SU-DHL-6 (cell line): ENCODE data around the gene CDK13.

Experiments used
- H2AFZ ChIP-seq: fragments of 200-600 bp; sonication (generic); 2 replicates; pipeline ENCODE4 v1.6.1; 2014; ENCODE audit warnings: low read depth, mild to moderate bottlenecking, moderate library complexity, mixed read lengths, antibody characterized with exemption, low read length; ENCODE audit not compliant: severe bottlenecking
- H3F3A ChIP-seq: fragments of 200-600 bp; shearing (Covaris generic); 2 replicates; pipeline ENCODE4 v1.6.0; 2016; ENCODE audit warnings: antibody characterized with exemption, mild to moderate bottlenecking; ENCODE audit not compliant: insufficient read depth
- H3K27ac ChIP-seq: fragments of 200-600 bp; sonication (generic); 2 replicates; pipeline ENCODE4 v1.5.1; 2016; ENCODE audit warnings: low read depth, mild to moderate bottlenecking, low read length, moderate library complexity, mixed read lengths
- H3K27me3 ChIP-seq: fragments of 200-600 bp; sonication (generic), shearing (Covaris generic); 2 replicates; pipeline ENCODE4 v1.6.0; 2014; ENCODE audit warnings: mild to moderate bottlenecking, low read length
- H3K36me3 ChIP-seq: fragments of 200-600 bp; sonication (generic); 2 replicates; pipeline ENCODE4 v1.6.1; 2014; ENCODE audit warnings: mild to moderate bottlenecking, low read length, mixed read lengths
- H3K4me2 ChIP-seq: fragments of 300-600, 200-600 bp; shearing (Covaris generic), sonication (generic); 2 replicates; pipeline ENCODE4 v1.6.0; 2014; ENCODE audit warnings: low read length, low read depth, mild to moderate bottlenecking; ENCODE audit not compliant: poor library complexity, severe bottlenecking
- H3K4me3 ChIP-seq: fragments of 200-600 bp; sonication (generic); 2 replicates; pipeline ENCODE4 v1.5.1; 2014; ENCODE audit warnings: antibody characterized with exemption, low read length, mild to moderate bottlenecking, mixed read lengths; ENCODE audit not compliant: insufficient read depth, poor library complexity, severe bottlenecking
- H3K79me2 ChIP-seq: fragments of 200-600 bp; sonication (generic); 2 replicates; pipeline ENCODE4 v1.6.1; 2014; ENCODE audit warnings: mild to moderate bottlenecking, low read length, moderate library complexity; ENCODE audit not compliant: insufficient read depth
- H3K9ac ChIP-seq: fragments of 200-600 bp; sonication (generic); 2 replicates; pipeline ENCODE4 v1.7.0; 2014; ENCODE audit warnings: mild to moderate bottlenecking, low read length
- H3K9me2 ChIP-seq: fragments of 200-600 bp; sonication (generic); replicated peaks from 2 replicates; pipeline ENCODE4 v1.6.1; 2014; ENCODE audit warnings: low read length; ENCODE audit not compliant: insufficient read depth
- H3K9me3 ChIP-seq: fragments of 200-600 bp; sonication (generic); 2 replicates; pipeline ENCODE4 v1.6.1; 2014; ENCODE audit warnings: low read length, mixed read lengths; ENCODE audit not compliant: insufficient read depth
- H4K20me1 ChIP-seq: fragments of 200-600 bp; sonication (generic); 2 replicates; pipeline ENCODE4 v1.6.1; 2014; ENCODE audit warnings: low read depth, mild to moderate bottlenecking, antibody characterized with exemption, low read length, moderate library complexity, mixed read lengths
- CTCF ChIP-seq: fragments of 200-600 bp; sonication (generic); IDR thresholded peaks from one replicate; pipeline ENCODE4 v1.5.1; 2017; ENCODE audit warnings: antibody characterized with exemption, mild to moderate bottlenecking, low read length, moderate library complexity; ENCODE audit not compliant: insufficient read depth, poor library complexity, severe bottlenecking
- EZH2phosphoT487 ChIP-seq: fragments of 200-600 bp; sonication (generic), shearing (Covaris generic); conservative IDR thresholded peaks from 2 replicates; pipeline ENCODE4 v1.6.1; 2018; ENCODE audit warnings: mild to moderate bottlenecking, antibody characterized with exemption, low read length, moderate library complexity, mixed read lengths

Gene CDK13

DNA sequence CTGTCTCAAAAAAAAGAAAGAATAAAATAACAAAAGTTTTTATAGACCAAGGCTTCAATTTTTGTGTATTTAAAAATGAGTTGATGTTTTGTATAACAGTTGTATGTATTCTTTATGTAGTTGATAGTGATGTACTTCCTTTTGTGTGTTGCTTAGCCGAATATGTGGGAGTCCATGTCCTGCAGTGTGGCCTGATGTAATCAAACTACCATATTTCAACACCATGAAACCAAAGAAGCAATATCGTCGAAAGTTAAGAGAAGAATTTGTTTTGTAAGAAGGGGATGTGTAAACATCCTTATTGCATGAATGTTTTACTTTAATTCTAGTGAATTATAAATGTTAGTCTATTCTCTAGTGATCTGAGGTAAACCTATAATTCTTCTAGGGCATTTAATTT is 127.8 kb downstream of the CDK13 start:
- no peaks in the 10 kb centered on the region; the same call in 1 of the 2 replicates for H4K20me1 ChIP-seq
- no peak for TF ChIP-seq EZH2phosphoT487
- no peak for TF ChIP-seq CTCF
- H3K79me2 ChIP-seq: no peaks in the 10 kb centered on the region
- H3K27me3 ChIP-seq: no peaks in the 10 kb centered on the region
- no peaks in the 10 kb centered on the region for H3K9me2 ChIP-seq
- H3F3A ChIP-seq: peaks cover 14% of the 10 kb centered on the region; the same call in 1 of the 2 replicates
- H3K9ac ChIP-seq: no peak overlapping the region
- H3K4me2 ChIP-seq: no peak overlapping the region
- no peak overlapping the region for H2AFZ ChIP-seq
- H3K9me3 ChIP-seq: no peaks in the 10 kb centered on the region
- H3K36me3 ChIP-seq: peaks cover 19% of the 10 kb centered on the region; the same call in 1 of the 2 replicates
- H3K27ac ChIP-seq: no peak overlapping the region
- no peak overlapping the region for H3K4me3 ChIP-seq

DNA sequence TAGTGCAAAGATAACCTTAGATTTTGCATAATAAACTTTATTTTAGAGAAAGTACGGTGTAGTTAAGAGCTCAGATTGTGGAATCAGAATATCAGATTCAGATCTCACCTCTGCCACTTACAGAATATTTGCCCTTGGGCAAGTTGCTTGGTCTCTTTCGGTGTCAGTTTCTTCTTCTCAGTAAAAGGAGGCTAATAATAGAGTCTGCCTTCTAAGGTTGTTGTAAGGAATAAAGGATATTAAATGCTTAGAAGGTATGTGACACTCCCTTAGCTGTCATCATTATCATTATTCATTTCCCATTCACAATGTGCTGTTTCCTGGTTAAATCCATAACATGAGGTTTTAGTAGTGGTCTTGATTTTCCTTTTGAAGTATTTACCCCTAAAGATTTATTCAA is 142.1 kb downstream of the CDK13 start:
- H3K79me2 ChIP-seq: no peaks in the 10 kb centered on the region
- H3K9ac ChIP-seq: no peak overlapping the region
- no peaks in the 10 kb centered on the region for H3K9me2 ChIP-seq
- no peaks in the 10 kb centered on the region for H4K20me1 ChIP-seq
- peaks cover 54% of the 10 kb centered on the region for H3K36me3 ChIP-seq
- no peaks in the 10 kb centered on the region for H3K9me3 ChIP-seq
- H3K27ac ChIP-seq: no peak overlapping the region
- TF ChIP-seq CTCF (no peak), EZH2phosphoT487 (no peak)
- H3F3A ChIP-seq: no peaks in the 10 kb centered on the region
- H3K27me3 ChIP-seq: no peaks in the 10 kb centered on the region
- H2AFZ ChIP-seq: no peak overlapping the region
- H3K4me3 ChIP-seq: no peak overlapping the region
- no peak overlapping the region for H3K4me2 ChIP-seq

DNA sequence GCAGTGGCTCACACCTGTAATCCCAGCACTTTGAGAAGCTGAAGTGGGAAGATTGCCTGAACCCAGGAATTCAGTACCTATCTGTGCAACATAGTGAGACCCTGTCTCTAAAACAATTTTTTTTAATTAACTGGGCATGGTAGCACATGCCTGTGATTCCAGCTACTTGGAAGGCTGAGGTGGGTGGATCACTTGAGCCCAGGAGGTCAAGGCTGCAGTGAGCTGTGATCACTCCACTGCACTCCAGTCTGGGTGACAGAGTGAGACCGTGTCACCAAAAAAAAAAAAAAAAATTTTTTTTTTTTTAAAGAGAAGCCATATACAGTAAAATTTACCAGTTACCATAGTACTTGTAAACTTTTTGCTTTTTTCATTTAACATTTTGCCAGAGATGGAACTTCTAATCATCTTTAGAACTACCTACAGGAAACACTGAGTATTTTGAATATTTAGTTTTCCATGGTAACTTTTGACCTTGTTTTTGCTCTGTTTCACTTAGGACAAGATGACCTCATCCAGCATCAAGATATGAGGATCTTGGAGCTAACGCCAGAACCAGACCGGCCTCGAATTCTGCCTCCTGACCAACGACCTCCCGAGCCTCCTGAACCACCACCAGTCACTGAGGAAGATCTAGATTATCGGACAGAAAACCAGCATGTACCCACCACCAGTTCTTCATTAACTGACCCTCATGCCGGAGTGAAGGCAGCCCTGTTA is 143.7 kb downstream of the CDK13 start:
- no peaks in the 10 kb centered on the region for H3K79me2 ChIP-seq
- H3K9ac ChIP-seq: no peak overlapping the region
- H3K4me3 ChIP-seq: no peak overlapping the region
- no peaks in the 10 kb centered on the region for H3K27me3 ChIP-seq
- H4K20me1 ChIP-seq: no peaks in the 10 kb centered on the region
- TF ChIP-seq EZH2phosphoT487: no peak
- no peak for TF ChIP-seq CTCF
- no peak overlapping the region for H3K4me2 ChIP-seq
- no peak overlapping the region for H3K27ac ChIP-seq
- H3K36me3 ChIP-seq: peaks cover 45% of the 10 kb centered on the region
- H3K9me2 ChIP-seq: no peaks in the 10 kb centered on the region
- H2AFZ ChIP-seq: no peak overlapping the region
- no peaks in the 10 kb centered on the region for H3F3A ChIP-seq
- no peaks in the 10 kb centered on the region for H3K9me3 ChIP-seq
